ENCODE measurements around the gene FAM216B.

GRCh38 chr13:42735010-42735409 is 46.4 kb upstream of the FAM216B start:
- TF ChIP-seq CTCF (IDR thresholded peaks at IDR 0.05) (no peak), TAF1 (IDR thresholded peaks at IDR 0.05; ENCODE audit: borderline replicate concordance, low read depth, low read length) (no peak), YY1 (IDR thresholded peaks at IDR 0.05; ENCODE audit: low read depth) (no peak), FOXM1 (IDR thresholded peaks at IDR 0.05; ENCODE audit: low read depth) (no peak), NRF1 (IDR thresholded peaks at IDR 0.05; ENCODE audit: low read depth, low read length) (no peak), SMC3 (IDR thresholded peaks at IDR 0.05; ENCODE audit: low read depth, low read length) (no peak), RAD21 (IDR thresholded peaks at IDR 0.05; ENCODE audit: low read length) (no peak), MAX (IDR thresholded peaks at IDR 0.05; ENCODE audit: low read depth) (no peak), JUND (IDR thresholded peaks at IDR 0.05) (no peak)
